ENCODE measurements around the gene DOCK1.

- no peak for TF ChIP-seq CTCF (IDR thresholded peaks at IDR 0.05; ENCODE audit: low read length)
- TF ChIP-seq EZH2 (optimal IDR thresholded peaks at IDR 0.05; ENCODE audit: low read depth, low read length): no peak
Measured at GRCh38 chr10:127307338-127307737, 402.1 kb downstream of the DOCK1 start.

Measured in MM.1S (cell line).